Measurements from ENCODE around the gene CNNM1.
A peak's percentile ranks its signal among the peaks of the same experiment; 100 is the strongest.

CNNM1 gene

GRCh38 chr10:99329304-99329553 is at the start of gene CNNM1:
TSS of gene CNNM1 (plus strand) at chr10:99329356. CDS start at chr10:99329388, 32 bp downstream.
- DNase-seq, result peak; percentile 3

- no peak for DNase-seq
Observed at GRCh38 chr10:99279626-99280111, 49.5 kb upstream of the CNNM1 start.

- no peak for DNase-seq
Observed at GRCh38 chr10:99280472-99280871, 48.7 kb upstream of the CNNM1 start.

- no peak for DNase-seq
Observed at GRCh38 chr10:99285881-99286280, 43.3 kb upstream of the CNNM1 start.

GRCh38 chr10:99290306-99290705 is 38.9 kb upstream of the CNNM1 start:
- DNase-seq, result no peak

GRCh38 chr10:99292159-99292558 is 37.0 kb upstream of the CNNM1 start:
- DNase-seq, result no peak

GRCh38 chr10:99296605-99297004 is 32.6 kb upstream of the CNNM1 start:
- DNase-seq, result no peak

- DNase-seq, result no peak
Observed at GRCh38 chr10:99297033-99297432, 32.1 kb upstream of the CNNM1 start.

- no peak for DNase-seq
Observed at GRCh38 chr10:99303899-99304861, 25.0 kb upstream of the CNNM1 start.

GRCh38 chr10:99304862-99305229 is 24.3 kb upstream of the CNNM1 start:
- DNase-seq, result no peak

GRCh38 chr10:99312501-99312900 is 16.7 kb upstream of the CNNM1 start:
- DNase-seq, result no peak

- DNase-seq, result no peak
Observed at GRCh38 chr10:99315853-99316252, 13.3 kb upstream of the CNNM1 start.

GRCh38 chr10:99316374-99316773 is 12.8 kb upstream of the CNNM1 start:
- DNase-seq, result no peak

- DNase-seq, result no peak
Observed at GRCh38 chr10:99318048-99318447, 11.1 kb upstream of the CNNM1 start.

GRCh38 chr10:99318475-99318874 is 10.7 kb upstream of the CNNM1 start:
- DNase-seq, result no peak

GRCh38 chr10:99325281-99325680 is 3.9 kb upstream of the CNNM1 start:
- no peak for DNase-seq

- DNase-seq, result no peak
Observed at GRCh38 chr10:99326871-99327270, 2.3 kb upstream of the CNNM1 start.

GRCh38 chr10:99328579-99329303 is 415 bp upstream of the CNNM1 start:
- no peak for DNase-seq

GRCh38 chr10:99329554-99330346 is 594 bp downstream of the CNNM1 start:
- no peak for DNase-seq

GRCh38 chr10:99330347-99330924 is 1.3 kb downstream of the CNNM1 start:
- no peak for DNase-seq

GRCh38 chr10:99331207-99331803 is 2.1 kb downstream of the CNNM1 start:
- no peak for DNase-seq

GRCh38 chr10:99337311-99337811 is 8.2 kb downstream of the CNNM1 start:
- no peak for DNase-seq

Measured in CD4-positive, alpha-beta T cell treated with Interleukin-17A for 1 hour (primary cell).